Transverse colon (tissue), 3 donors: Measurements from ENCODE around the gene MYL2.

ENCODE experiments used
- POLR2A ChIP-seq: fragments of 450-650 bp; IDR thresholded peaks from one replicate; pipeline ENCODE4 v1.6.1; 2016; ENCODE audit warnings: antibody characterized with exemption, mild to moderate bottlenecking, moderate library complexity
- TF ChIP-seq, protein P1 (sequence below), 5 experiments: fragments of 200-600 bp in 3 of 5; fragments of 450-650 bp in 2 of 5; sonication (generic) in 3 of 5; IDR thresholded peaks; 1 replicate in 2 of 5; 2 replicates in 3 of 5; pipeline ENCODE4 v1.5.1; 2016 to 2017; ENCODE audit warnings: antibody characterized with exemption in 5 of 5, inconsistent platforms in 3 of 5, mild to moderate bottlenecking in 2 of 5, moderate library complexity in 1 of 5

DNA sequence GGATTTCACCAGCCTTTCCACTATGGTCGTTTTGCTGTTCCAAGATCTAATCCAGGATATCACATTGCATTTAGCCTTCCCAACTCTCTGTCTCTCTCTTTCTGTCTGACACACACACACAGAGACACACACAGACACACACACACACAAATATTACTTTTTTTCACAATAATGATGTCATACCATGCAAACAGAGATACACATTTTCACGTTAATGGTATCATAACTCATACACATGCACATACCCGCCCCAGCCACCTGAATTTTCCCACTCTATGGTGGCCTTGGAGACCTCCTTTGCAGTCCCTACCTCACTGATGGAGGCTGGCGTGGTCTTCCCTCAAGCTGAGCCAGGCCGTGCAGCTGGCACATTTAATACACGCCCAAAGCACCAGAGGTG lies 7.2 kb upstream of the MYL2 start:
- TF ChIP-seq, protein P1, sequence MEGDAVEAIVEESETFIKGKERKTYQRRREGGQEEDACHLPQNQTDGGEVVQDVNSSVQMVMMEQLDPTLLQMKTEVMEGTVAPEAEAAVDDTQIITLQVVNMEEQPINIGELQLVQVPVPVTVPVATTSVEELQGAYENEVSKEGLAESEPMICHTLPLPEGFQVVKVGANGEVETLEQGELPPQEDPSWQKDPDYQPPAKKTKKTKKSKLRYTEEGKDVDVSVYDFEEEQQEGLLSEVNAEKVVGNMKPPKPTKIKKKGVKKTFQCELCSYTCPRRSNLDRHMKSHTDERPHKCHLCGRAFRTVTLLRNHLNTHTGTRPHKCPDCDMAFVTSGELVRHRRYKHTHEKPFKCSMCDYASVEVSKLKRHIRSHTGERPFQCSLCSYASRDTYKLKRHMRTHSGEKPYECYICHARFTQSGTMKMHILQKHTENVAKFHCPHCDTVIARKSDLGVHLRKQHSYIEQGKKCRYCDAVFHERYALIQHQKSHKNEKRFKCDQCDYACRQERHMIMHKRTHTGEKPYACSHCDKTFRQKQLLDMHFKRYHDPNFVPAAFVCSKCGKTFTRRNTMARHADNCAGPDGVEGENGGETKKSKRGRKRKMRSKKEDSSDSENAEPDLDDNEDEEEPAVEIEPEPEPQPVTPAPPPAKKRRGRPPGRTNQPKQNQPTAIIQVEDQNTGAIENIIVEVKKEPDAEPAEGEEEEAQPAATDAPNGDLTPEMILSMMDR (IDR thresholded peaks at IDR 0.05): no peak
- TF ChIP-seq POLR2A: no peak
